ENCODE data around the gene SMOC2.

SMOC2 gene

GRCh38 chr6:168620578-168620977, 179.6 kb downstream of the SMOC2 start:
- Histone ChIP-seq H3K9ac (ENCODE audit: insufficient read length) (no peak overlapping the region), H3K9me3 (ENCODE audit: low read depth, low read length) (no peaks in the 10 kb centered on the region), H3K4me3 (no peak overlapping the region), H3K36me3 (ENCODE audit: insufficient read depth, low read length) (no peaks in the 10 kb centered on the region), H3K27ac (no peak overlapping the region)
- TF ChIP-seq POLR2AphosphoS5 (IDR thresholded peaks at IDR 0.05; ENCODE audit: borderline replicate concordance, low read depth, low read length) = no peak
- TF ChIP-seq EZH2 (IDR thresholded peaks at IDR 0.05) = no peak
- TF ChIP-seq FOXP2 (optimal IDR thresholded peaks at IDR 0.05; ENCODE audit: control extremely low read depth, extremely low read length, insufficient read depth) = no peak
- DNase-seq (ENCODE audit: low read depth, low spot score) = no peak

DNA sequence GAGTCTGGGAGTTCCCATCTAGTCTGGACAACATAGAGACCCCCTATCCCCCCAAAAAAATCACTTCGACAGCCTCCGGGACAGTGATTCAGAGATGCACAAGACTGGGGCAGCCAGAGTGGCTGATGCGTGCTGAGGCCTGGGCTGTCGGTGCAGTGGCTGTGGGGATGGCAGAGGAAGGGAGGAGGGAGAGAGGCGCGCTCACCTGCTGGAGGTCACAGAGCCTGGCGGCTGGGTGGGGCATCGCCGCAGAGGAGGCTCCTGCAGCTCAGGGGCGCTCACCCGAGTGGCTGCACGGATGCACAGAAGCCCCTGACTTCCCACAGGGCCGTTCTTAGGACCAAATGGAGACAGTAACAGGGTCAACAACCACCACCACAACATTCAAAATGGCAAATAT, 182.8 kb downstream of the SMOC2 start:
- TF ChIP-seq FOXP2 (optimal IDR thresholded peaks at IDR 0.05; ENCODE audit: control extremely low read depth, extremely low read length, insufficient read depth) (no peak), EZH2 (IDR thresholded peaks at IDR 0.05) (no peak), POLR2AphosphoS5 (IDR thresholded peaks at IDR 0.05; ENCODE audit: borderline replicate concordance, low read depth, low read length) (no peak)
- H3K36me3 ChIP-seq (ENCODE audit: insufficient read depth, low read length) = no peaks in the 10 kb centered on the region
- no peak overlapping the region for H3K4me3 ChIP-seq
- no peak overlapping the region for H3K9ac ChIP-seq (ENCODE audit: insufficient read length)
- no peak overlapping the region for H3K27ac ChIP-seq
- H3K9me3 ChIP-seq (ENCODE audit: low read depth, low read length) = no peaks in the 10 kb centered on the region
- DNase-seq (ENCODE audit: low read depth, low spot score) = no peak

DNA sequence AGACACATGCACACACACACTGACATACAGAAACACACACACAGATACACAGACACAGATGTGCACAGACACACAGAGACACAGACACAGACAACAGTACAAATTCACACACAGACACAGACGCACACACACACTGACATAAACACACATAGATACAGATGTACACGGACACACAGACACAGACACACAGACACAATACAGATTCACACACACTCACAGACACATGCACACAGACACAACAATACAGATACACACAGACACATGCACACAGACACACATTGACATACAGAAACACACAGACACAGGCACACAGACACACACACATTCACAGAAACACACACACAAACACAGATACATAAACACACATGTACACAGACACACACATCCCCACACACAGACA, 183.6 kb downstream of the SMOC2 start:
- H3K9me3 ChIP-seq (ENCODE audit: low read depth, low read length) = no peaks in the 10 kb centered on the region
- no peak for TF ChIP-seq EZH2 (IDR thresholded peaks at IDR 0.05)
- TF ChIP-seq POLR2AphosphoS5 (IDR thresholded peaks at IDR 0.05; ENCODE audit: borderline replicate concordance, low read depth, low read length) = no peak
- TF ChIP-seq FOXP2 (optimal IDR thresholded peaks at IDR 0.05; ENCODE audit: control extremely low read depth, extremely low read length, insufficient read depth) = no peak
- DNase-seq (ENCODE audit: low read depth, low spot score) = no peak
- no peak overlapping the region for H3K9ac ChIP-seq (ENCODE audit: insufficient read length)
- H3K4me3 ChIP-seq = no peak overlapping the region
- no peak overlapping the region for H3K27ac ChIP-seq
- H3K36me3 ChIP-seq (ENCODE audit: insufficient read depth, low read length) = no peaks in the 10 kb centered on the region

DNA sequence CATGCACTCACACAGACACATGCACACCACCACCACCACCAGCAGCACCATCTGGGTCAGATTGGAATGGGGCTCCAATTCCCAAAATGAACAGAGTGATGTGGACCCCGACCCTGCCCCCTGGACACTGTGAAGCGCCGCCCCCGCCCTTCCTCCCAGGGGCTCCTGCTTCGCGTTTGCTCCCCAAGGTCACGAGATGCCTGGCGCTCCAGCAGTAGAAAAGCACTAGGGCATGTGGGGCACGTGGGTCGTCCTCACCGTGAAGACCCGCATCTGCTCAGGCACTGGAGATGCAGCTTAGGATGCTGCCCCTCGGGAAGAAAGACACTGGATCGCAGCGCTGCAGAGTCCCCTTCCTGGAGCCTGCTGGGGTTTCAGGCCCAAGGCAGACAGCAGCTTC, 184.0 kb downstream of the SMOC2 start:
- H3K9me3 ChIP-seq (ENCODE audit: low read depth, low read length) = no peaks in the 10 kb centered on the region
- H3K36me3 ChIP-seq (ENCODE audit: insufficient read depth, low read length) = no peaks in the 10 kb centered on the region
- no peak for TF ChIP-seq EZH2 (IDR thresholded peaks at IDR 0.05)
- TF ChIP-seq POLR2AphosphoS5 (IDR thresholded peaks at IDR 0.05; ENCODE audit: borderline replicate concordance, low read depth, low read length) = no peak
- TF ChIP-seq FOXP2 (optimal IDR thresholded peaks at IDR 0.05; ENCODE audit: control extremely low read depth, extremely low read length, insufficient read depth) = no peak
- no peak overlapping the region for H3K9ac ChIP-seq (ENCODE audit: insufficient read length)
- no peak overlapping the region for H3K4me3 ChIP-seq
- no peak overlapping the region for H3K27ac ChIP-seq
- no peak for DNase-seq (ENCODE audit: low read depth, low spot score)

DNA sequence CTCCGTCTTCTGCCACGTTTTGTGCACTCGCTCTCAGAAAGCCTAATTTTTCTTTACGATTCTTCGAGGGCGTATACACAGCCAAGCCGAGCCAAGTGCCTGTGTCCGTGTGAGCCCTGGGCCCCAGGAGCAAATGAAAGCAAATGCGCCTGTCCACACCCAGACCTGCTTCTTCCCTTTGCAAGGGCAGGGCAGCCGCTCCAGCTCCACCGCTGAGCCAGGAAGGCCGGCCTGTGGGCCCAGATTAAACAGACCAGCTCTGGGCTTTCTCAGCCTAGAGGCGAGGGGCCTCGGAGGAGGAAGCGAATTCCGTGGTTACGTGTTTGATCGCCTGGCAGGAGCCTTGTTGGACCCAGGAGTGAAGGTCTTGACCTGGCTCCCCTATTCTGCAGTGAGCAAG, 184.6 kb downstream of the SMOC2 start:
- Histone ChIP-seq H3K4me3 (no peak overlapping the region), H3K9ac (ENCODE audit: insufficient read length) (no peak overlapping the region), H3K36me3 (ENCODE audit: insufficient read depth, low read length) (no peaks in the 10 kb centered on the region), H3K27ac (no peak overlapping the region), H3K9me3 (ENCODE audit: low read depth, low read length) (no peaks in the 10 kb centered on the region)
- DNase-seq (ENCODE audit: low read depth, low spot score) = no peak
- TF ChIP-seq POLR2AphosphoS5 (IDR thresholded peaks at IDR 0.05; ENCODE audit: borderline replicate concordance, low read depth, low read length) (no peak), FOXP2 (optimal IDR thresholded peaks at IDR 0.05; ENCODE audit: control extremely low read depth, extremely low read length, insufficient read depth) (no peak), EZH2 (IDR thresholded peaks at IDR 0.05) (no peak)

DNA sequence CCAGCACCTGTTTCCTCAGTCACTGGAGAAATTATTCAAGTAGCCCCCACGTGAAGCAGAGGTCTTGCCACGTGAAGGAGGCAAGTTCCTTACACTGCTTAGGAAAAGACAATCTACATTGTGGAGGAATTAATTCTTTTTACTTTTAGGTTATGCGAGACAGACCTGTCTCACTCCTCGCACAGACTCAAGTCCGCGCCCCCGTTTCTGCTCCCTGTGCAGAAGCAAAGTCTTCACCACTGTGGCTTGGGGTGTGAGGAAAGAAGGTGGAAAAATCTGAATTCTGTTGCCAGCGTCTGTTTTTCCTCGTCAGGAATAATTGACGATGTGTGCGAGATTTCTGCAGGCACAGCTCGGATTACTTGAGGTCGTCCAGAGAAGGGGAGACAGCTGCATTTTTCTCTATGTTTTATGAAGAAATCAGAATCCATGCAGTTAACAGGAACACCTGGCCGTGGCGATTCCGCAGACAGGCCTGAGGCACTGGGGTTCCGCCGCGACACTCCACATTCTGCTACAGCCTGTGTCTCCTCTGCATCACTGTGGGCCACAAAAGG, 185.1 kb downstream of the SMOC2 start:
- no peaks in the 10 kb centered on the region for H3K9me3 ChIP-seq (ENCODE audit: low read depth, low read length)
- H3K4me3 ChIP-seq = no peak overlapping the region
- H3K9ac ChIP-seq (ENCODE audit: insufficient read length) = no peak overlapping the region
- H3K27ac ChIP-seq = no peak overlapping the region
- no peak for DNase-seq (ENCODE audit: low read depth, low spot score)
- H3K36me3 ChIP-seq (ENCODE audit: insufficient read depth, low read length) = no peaks in the 10 kb centered on the region
- TF ChIP-seq FOXP2 (optimal IDR thresholded peaks at IDR 0.05; ENCODE audit: control extremely low read depth, extremely low read length, insufficient read depth) = no peak
- TF ChIP-seq EZH2 (IDR thresholded peaks at IDR 0.05) = no peak
- TF ChIP-seq POLR2AphosphoS5 (IDR thresholded peaks at IDR 0.05; ENCODE audit: borderline replicate concordance, low read depth, low read length) = no peak

DNA sequence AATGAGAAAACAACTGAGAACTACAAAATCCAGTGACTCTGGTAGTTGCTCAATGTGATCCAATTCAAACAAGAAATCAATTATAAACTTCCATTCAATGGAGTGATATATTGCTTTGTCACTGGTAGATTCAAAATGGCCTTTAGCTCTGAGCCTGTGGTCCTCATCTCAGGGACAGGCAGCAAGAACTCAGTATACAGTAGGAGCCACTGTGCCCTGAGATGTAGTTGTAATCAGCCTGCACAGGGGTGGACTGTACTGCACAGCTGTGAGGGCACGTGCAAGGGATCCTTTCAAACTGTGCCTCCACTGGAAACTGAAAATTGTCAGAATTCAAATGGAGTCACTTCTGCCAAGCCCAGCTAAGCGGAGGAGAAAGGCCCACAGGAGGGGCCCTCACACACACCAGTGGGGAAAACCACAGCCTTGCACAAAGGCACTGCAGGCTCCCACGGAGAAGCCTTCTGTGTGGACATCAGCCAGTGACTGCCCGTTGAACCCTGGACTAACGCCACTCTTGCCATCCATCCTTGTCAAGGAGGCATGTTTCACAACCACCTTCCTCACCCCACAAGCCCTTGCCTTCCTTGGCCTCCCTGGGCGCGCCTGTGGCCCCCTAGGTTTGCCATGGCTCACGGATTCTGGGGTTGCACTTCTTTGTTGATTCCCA, 186.7 kb downstream of the SMOC2 start:
- H3K36me3 ChIP-seq (ENCODE audit: insufficient read depth, low read length) = no peaks in the 10 kb centered on the region
- no peak overlapping the region for H3K9ac ChIP-seq (ENCODE audit: insufficient read length)
- H3K9me3 ChIP-seq (ENCODE audit: low read depth, low read length) = no peaks in the 10 kb centered on the region
- no peak overlapping the region for H3K4me3 ChIP-seq
- DNase-seq (ENCODE audit: low read depth, low spot score) = no peak
- TF ChIP-seq FOXP2 (optimal IDR thresholded peaks at IDR 0.05; ENCODE audit: control extremely low read depth, extremely low read length, insufficient read depth) = no peak
- no peak for TF ChIP-seq EZH2 (IDR thresholded peaks at IDR 0.05)
- no peak for TF ChIP-seq POLR2AphosphoS5 (IDR thresholded peaks at IDR 0.05; ENCODE audit: borderline replicate concordance, low read depth, low read length)
- H3K27ac ChIP-seq = no peak overlapping the region

GRCh38 chr6:168628176-168628553, 187.2 kb downstream of the SMOC2 start:
- Histone ChIP-seq H3K4me3 (no peak overlapping the region), H3K9me3 (ENCODE audit: low read depth, low read length) (no peaks in the 10 kb centered on the region), H3K27ac (no peak overlapping the region), H3K36me3 (ENCODE audit: insufficient read depth, low read length) (no peaks in the 10 kb centered on the region), H3K9ac (ENCODE audit: insufficient read length) (no peak overlapping the region)
- no peak for DNase-seq (ENCODE audit: low read depth, low spot score)
- TF ChIP-seq EZH2 (IDR thresholded peaks at IDR 0.05) (no peak), FOXP2 (optimal IDR thresholded peaks at IDR 0.05; ENCODE audit: control extremely low read depth, extremely low read length, insufficient read depth) (no peak), POLR2AphosphoS5 (IDR thresholded peaks at IDR 0.05; ENCODE audit: borderline replicate concordance, low read depth, low read length) (no peak)
